SK-N-MC (cell line): ENCODE measurements around the gene PIWIL1.

Experiments
- EZH2 ChIP-seq: fragments of 200-600 bp; sonication (generic); IDR thresholded peaks from one replicate; pipeline ENCODE4 v1.6.1; 2017; ENCODE audit warnings: antibody characterized with exemption
- POLR2AphosphoS5 ChIP-seq: IDR thresholded peaks from 2 replicates; pipeline ENCODE4 v1.6.1; 2012; ENCODE audit warnings: mild to moderate bottlenecking, low read depth, low read length, borderline replicate concordance

GRCh38 chr12:130298322-130299021 lies 39.2 kb upstream of the PIWIL1 start:
- TF ChIP-seq EZH2 (no peak), POLR2AphosphoS5 (no peak)
